HG02970 (cell line): ENCODE measurements around the gene C1QTNF12.

ENCODE experiments used
- ATAC-seq: cut with Tn5 transposase; IDR thresholded peaks from one replicate; pipeline ENCODE4 v1.9.1; 2021; ENCODE audit warnings: mild to moderate bottlenecking, moderate library complexity, moderate number of reproducible peaks; ENCODE audit not compliant: unreplicated experiment, low FRiP score

The C1QTNF12 gene

GRCh38 chr1:1231400-1232207, 14.9 kb downstream of the C1QTNF12 start, which contains the start of gene SDF4:
SDF4 (minus strand) TSS chr1:1232001; CDS start chr1:1228772, 3,229 bp downstream.
- peak; percentile 94 for ATAC-seq

GRCh38 chr1:1230656-1231399, 15.7 kb downstream of the C1QTNF12 start:
- ATAC-seq, result no peak

GRCh38 chr1:1229770-1230169, 16.8 kb downstream of the C1QTNF12 start:
- ATAC-seq, result no peak

GRCh38 chr1:1228596-1229321, 17.8 kb downstream of the C1QTNF12 start:
- no peak for ATAC-seq

- ATAC-seq, result no peak
Measured at GRCh38 chr1:1228187-1228586, 18.3 kb downstream of the C1QTNF12 start.

GRCh38 chr1:1227386-1227785, 19.1 kb downstream of the C1QTNF12 start:
- no peak for ATAC-seq

GRCh38 chr1:1226566-1227362, 19.8 kb downstream of the C1QTNF12 start:
- no peak for ATAC-seq

GRCh38 chr1:1225913-1226312, 20.6 kb downstream of the C1QTNF12 start:
- ATAC-seq, result no peak

- ATAC-seq, result no peak
Measured at GRCh38 chr1:1225238-1225845, 21.2 kb downstream of the C1QTNF12 start.

GRCh38 chr1:1223891-1224290, 22.6 kb downstream of the C1QTNF12 start:
- ATAC-seq, result no peak

- no peak for ATAC-seq
Measured at GRCh38 chr1:1223321-1223720, 23.2 kb downstream of the C1QTNF12 start.

GRCh38 chr1:1222575-1223225, 23.8 kb downstream of the C1QTNF12 start:
- ATAC-seq, result no peak

- ATAC-seq, result no peak
Measured at GRCh38 chr1:1221887-1222574, 24.5 kb downstream of the C1QTNF12 start.

- ATAC-seq, result no peak
Measured at GRCh38 chr1:1220197-1220596, 26.3 kb downstream of the C1QTNF12 start.

GRCh38 chr1:1219341-1219740, 27.2 kb downstream of the C1QTNF12 start:
- no peak for ATAC-seq

- no peak for ATAC-seq
Measured at GRCh38 chr1:1218524-1219200, 27.9 kb downstream of the C1QTNF12 start.

GRCh38 chr1:1217621-1218523, 28.6 kb downstream of the C1QTNF12 start:
- ATAC-seq, result no peak
